OCI-LY1 (cell line): ENCODE data around the gene METRN.

Experiments used
- CTCF ChIP-seq: fragments of 200-600 bp; sonication (generic), shearing (Covaris generic); IDR thresholded peaks from 2 replicates; pipeline ENCODE4 v1.5.1; 2017; ENCODE audit warnings: mild to moderate bottlenecking, antibody characterized with exemption, low read length, moderate library complexity, mixed read lengths
- EZH2 ChIP-seq: fragments of 200-600 bp; sonication (generic), shearing (Covaris generic); IDR thresholded peaks from 2 replicates; pipeline ENCODE4 v1.8.0; 2017; ENCODE audit warnings: borderline replicate concordance, mixed run types, mild to moderate bottlenecking, antibody characterized with exemption, low read length, moderate library complexity, mixed read lengths

- no peak for TF ChIP-seq CTCF
- TF ChIP-seq EZH2 = no peak
These were observed 21.2 kb upstream of the METRN start for GRCh38 chr16:693766-694165.
